ENCODE data around the gene SNX5. TPM values are rescaled to one million over a fixed set of nuclear protein-coding genes. Genes with fewer than 3 reads are reported as not detected.
A peak's percentile ranks its signal among the peaks of the same experiment; 100 is the strongest.

Gene SNX5
- total RNA-seq, 1 donor from 2014 or later = 159 TPM

DNA sequence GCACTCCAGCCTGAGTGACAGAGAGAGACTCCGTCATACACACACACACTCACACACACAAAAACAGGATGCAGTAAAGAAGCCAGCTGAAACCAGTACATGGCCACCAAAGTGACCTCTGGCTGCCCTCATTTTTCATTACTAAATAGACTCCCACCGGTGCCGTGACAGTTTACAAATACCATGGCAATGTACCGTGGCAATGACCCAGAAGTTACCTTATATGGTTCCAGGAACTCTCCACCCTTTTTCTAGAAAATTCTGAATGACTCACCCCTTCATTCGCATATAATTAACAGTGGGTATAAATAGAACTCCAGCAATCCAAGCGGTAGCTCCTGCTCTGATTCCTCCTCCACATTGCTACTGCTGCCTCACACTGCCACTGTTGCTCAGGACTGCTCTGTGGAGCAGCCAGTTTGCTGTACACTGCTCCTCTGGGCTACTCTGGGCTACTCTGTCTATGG lies 57.7 kb downstream of the SNX5 start:
- Histone ChIP-seq H3K4me1 (peaks cover 17% of the 10 kb centered on the region), H3K36me3 (no peaks in the 10 kb centered on the region), H3K4me3 (no peak overlapping the region), H3K9me3 (no peaks in the 10 kb centered on the region), H3K27ac (peak overlapping the region; percentile 72), H3K27me3 (no peaks in the 10 kb centered on the region)
- DNase-seq (ENCODE audit: extremely low spot score in 2 of 2) = no peak
- intact Hi-C loops (cut with DNase I) = no loop called here
- TF ChIP-seq, protein P1, sequence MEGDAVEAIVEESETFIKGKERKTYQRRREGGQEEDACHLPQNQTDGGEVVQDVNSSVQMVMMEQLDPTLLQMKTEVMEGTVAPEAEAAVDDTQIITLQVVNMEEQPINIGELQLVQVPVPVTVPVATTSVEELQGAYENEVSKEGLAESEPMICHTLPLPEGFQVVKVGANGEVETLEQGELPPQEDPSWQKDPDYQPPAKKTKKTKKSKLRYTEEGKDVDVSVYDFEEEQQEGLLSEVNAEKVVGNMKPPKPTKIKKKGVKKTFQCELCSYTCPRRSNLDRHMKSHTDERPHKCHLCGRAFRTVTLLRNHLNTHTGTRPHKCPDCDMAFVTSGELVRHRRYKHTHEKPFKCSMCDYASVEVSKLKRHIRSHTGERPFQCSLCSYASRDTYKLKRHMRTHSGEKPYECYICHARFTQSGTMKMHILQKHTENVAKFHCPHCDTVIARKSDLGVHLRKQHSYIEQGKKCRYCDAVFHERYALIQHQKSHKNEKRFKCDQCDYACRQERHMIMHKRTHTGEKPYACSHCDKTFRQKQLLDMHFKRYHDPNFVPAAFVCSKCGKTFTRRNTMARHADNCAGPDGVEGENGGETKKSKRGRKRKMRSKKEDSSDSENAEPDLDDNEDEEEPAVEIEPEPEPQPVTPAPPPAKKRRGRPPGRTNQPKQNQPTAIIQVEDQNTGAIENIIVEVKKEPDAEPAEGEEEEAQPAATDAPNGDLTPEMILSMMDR (IDR thresholded peaks at IDR 0.05) = no peak
- TF ChIP-seq POLR2A (IDR thresholded peaks at IDR 0.05) = no peak
- TF ChIP-seq POLR2AphosphoS5 (IDR thresholded peaks at IDR 0.05; ENCODE audit: insufficient read depth in 1 of 2, low read depth in 1 of 2) = peak; percentile 17 to 59

DNA sequence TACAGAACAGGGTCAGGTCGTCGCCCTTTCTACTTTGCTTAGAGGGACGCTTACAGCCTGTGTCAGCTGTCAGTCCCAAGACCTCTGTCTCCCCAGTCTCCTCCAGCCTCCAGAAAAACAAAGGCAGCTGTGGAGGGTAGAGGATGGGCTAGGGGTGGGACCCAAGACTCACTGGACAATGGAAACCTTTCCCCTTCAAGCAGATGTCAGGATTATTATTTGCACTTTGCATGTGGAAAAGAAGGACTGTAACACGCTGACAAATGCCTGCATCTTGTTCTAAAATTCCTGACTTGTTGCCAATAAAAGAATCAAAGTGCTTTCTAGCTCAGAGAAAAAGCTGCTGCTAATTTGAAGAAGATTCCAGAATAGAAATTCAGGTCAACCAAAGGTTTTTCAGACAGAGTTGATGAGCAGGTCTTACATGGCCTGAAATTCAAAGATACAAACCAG lies 58.7 kb downstream of the SNX5 start:
- intact Hi-C loops (cut with DNase I) = no loop called here
- Histone ChIP-seq H3K4me3 (no peak overlapping the region), H3K27me3 (no peaks in the 10 kb centered on the region), H3K36me3 (no peaks in the 10 kb centered on the region), H3K4me1 (peaks cover 17% of the 10 kb centered on the region), H3K27ac (peak overlapping the region; percentile 72), H3K9me3 (no peaks in the 10 kb centered on the region)
- no peak for DNase-seq (ENCODE audit: extremely low spot score in 2 of 2)
- no peak for TF ChIP-seq POLR2AphosphoS5 (IDR thresholded peaks at IDR 0.05; ENCODE audit: insufficient read depth in 1 of 2, low read depth in 1 of 2)
- TF ChIP-seq, protein P1 (IDR thresholded peaks at IDR 0.05) = no peak
- no peak for TF ChIP-seq POLR2A (IDR thresholded peaks at IDR 0.05)

DNA sequence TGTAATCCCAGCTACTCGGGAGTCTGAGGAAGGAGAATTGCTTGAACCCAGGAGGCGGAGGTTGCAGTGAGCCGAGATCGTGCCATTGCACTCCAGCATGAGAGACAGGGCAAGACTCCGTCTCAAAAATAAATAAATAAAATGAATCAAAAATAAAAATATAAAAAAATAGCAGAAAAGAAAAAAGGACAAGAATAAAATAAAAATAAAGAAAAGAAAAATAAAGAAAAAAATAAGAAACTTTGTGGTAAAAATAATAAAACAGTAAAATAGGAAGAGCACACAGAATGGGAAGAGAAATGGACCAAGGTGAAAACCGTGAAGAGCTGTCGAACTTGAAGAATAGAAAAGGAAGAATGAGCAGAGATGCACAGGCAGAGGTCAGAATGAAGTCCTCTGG lies 63.0 kb downstream of the SNX5 start:
- TF ChIP-seq POLR2A (IDR thresholded peaks at IDR 0.05) = no peak
- no peak for TF ChIP-seq POLR2AphosphoS5 (IDR thresholded peaks at IDR 0.05; ENCODE audit: insufficient read depth in 1 of 2, low read depth in 1 of 2)
- TF ChIP-seq, protein P1 (IDR thresholded peaks at IDR 0.05) = no peak
- no peak for DNase-seq (ENCODE audit: extremely low spot score in 2 of 2)
- no peaks in the 10 kb centered on the region for H3K9me3 ChIP-seq
- no peaks in the 10 kb centered on the region for H3K27me3 ChIP-seq
- intact Hi-C loops (cut with DNase I) = no loop called here
- H3K4me3 ChIP-seq = no peak overlapping the region
- peaks cover 10% of the 10 kb centered on the region for H3K4me1 ChIP-seq
- H3K27ac ChIP-seq = no peak overlapping the region
- H3K36me3 ChIP-seq = no peaks in the 10 kb centered on the region

DNA sequence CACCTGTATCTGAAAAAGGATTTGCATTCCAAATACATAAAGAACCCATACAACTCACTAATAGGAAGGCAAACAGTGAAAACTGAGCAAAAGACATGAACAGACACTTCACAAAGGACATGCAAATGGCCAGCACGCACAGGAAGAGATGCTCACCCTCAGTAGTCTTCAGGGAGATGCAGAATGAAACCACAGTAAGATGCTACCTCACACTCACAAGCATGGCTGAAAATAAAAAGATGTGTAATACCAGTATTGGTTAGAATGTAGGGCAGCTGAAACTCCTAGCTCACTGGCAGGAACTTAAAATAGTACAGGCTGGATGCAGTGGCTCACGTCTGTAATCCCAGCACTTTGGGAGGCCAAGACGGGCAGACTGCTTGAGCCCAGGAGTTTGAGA lies 64.6 kb downstream of the SNX5 start:
- Histone ChIP-seq H3K4me1 (no peaks in the 10 kb centered on the region), H3K27ac (no peak overlapping the region), H3K27me3 (no peaks in the 10 kb centered on the region), H3K4me3 (no peak overlapping the region), H3K9me3 (no peaks in the 10 kb centered on the region), H3K36me3 (no peaks in the 10 kb centered on the region)
- TF ChIP-seq POLR2AphosphoS5 (IDR thresholded peaks at IDR 0.05; ENCODE audit: insufficient read depth in 1 of 2, low read depth in 1 of 2) (no peak), POLR2A (IDR thresholded peaks at IDR 0.05) (no peak)
- TF ChIP-seq, protein P1 (IDR thresholded peaks at IDR 0.05) = no peak
- no peak for DNase-seq (ENCODE audit: extremely low spot score in 2 of 2)
- intact Hi-C loops (cut with DNase I) = no loop called here

DNA sequence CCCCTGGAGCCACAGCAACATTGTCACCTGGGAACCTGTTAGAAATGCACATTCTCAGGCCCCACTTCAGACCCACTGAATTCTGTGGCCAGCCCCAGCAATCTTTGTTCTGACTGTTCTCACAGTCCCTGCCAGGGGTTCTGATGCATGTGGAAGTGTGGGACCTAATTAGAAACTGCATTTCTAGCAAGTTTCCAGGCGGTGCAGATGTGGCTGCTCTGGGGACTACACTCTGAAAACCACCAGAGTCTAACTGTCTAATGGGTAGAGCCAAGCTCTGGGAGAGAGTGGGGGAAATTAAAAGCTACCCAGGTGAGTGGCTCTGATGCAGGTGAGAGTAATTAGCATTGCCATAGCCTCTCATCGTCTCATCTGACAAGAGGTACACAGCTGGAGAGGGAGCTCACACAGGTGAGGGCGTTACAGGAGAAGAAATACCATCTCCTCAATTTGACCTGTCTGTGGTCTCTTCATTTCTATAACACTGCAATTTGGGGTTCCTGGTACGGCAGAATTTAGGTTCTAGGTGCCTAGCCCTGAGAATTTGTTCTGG lies 66.0 kb downstream of the SNX5 start:
- Histone ChIP-seq H3K4me1 (no peaks in the 10 kb centered on the region), H3K27me3 (no peaks in the 10 kb centered on the region), H3K9me3 (no peaks in the 10 kb centered on the region), H3K27ac (no peak overlapping the region), H3K36me3 (no peaks in the 10 kb centered on the region), H3K4me3 (no peak overlapping the region)
- intact Hi-C loops (cut with DNase I) = no loop called here
- DNase-seq (ENCODE audit: extremely low spot score in 2 of 2) = no peak
- TF ChIP-seq, protein P1 (IDR thresholded peaks at IDR 0.05) = no peak
- no peak for TF ChIP-seq POLR2AphosphoS5 (IDR thresholded peaks at IDR 0.05; ENCODE audit: insufficient read depth in 1 of 2, low read depth in 1 of 2)
- no peak for TF ChIP-seq POLR2A (IDR thresholded peaks at IDR 0.05)
